HepG2 (cell line): Measurements from ENCODE around the gene TM4SF1. TPM values are rescaled to one million over a fixed set of nuclear protein-coding genes. Genes with fewer than 3 reads are reported as not detected.

ENCODE experiments used
- ASH2L ChIP-seq: fragments of 300-600, 200-600 bp; sonication (generic); IDR thresholded peaks from 2 replicates; pipeline ENCODE4 v1.7.0; 2017; ENCODE audit warnings: low read depth, mild to moderate bottlenecking, moderate library complexity, mixed read lengths, low read length; ENCODE audit not compliant: insufficient read length
- BRCA1 ChIP-seq: sonication (generic); formaldehyde crosslinking; IDR thresholded peaks from 2 replicates; pipeline ENCODE4 v1.4.0; 2020; ENCODE audit warnings: missing genetic modification reagents
- MZF1 ChIP-seq: sonication (generic); formaldehyde crosslinking; IDR thresholded peaks from 2 replicates; pipeline ENCODE4 v1.8.1; 2023; ENCODE audit warnings: mild to moderate bottlenecking, missing genetic modification reagents, borderline replicate concordance
- POLR2AphosphoS5 ChIP-seq: IDR thresholded peaks from 2 replicates; pipeline ENCODE4 v1.6.1; 2012; ENCODE audit warnings: low read depth, low read length
- TP53 ChIP-seq: sonication (generic); formaldehyde crosslinking; conservative IDR thresholded peaks from 2 replicates; pipeline ENCODE4 v1.4.0; 2020; ENCODE audit warnings: missing genetic modification reagents
- ZNF230 ChIP-seq: sonication (generic); formaldehyde crosslinking; IDR thresholded peaks from 2 replicates; pipeline ENCODE4 v1.4.0; 2020; ENCODE audit warnings: mild to moderate bottlenecking, missing genetic modification reagents
- ZNF281 ChIP-seq: sonication (generic); formaldehyde crosslinking; IDR thresholded peaks from 2 replicates; pipeline ENCODE4 v1.4.0; 2020; ENCODE audit warnings: missing genetic modification reagents, borderline replicate concordance
- polyA plus RNA-seq, 8 experiments: library from polyadenylated mRNA; depleted of rRNA in 3 of 8; stranded (reverse) in 7 of 8; unstranded in 1 of 8; fragments of >200 nt; fragmentation: Illumina TruSeq in 4 of 8; extraction: Trizol in 4 of 8; gene quantifications; 2 replicates each; pipeline versions ENCODE4 v1.2.1 to v1.2.3, GENCODE V29; 2011 to 2016; ENCODE audit warnings: low read depth in 4 of 8, missing spikeins in 1 of 8, mixed read lengths in 1 of 8; ENCODE audit not compliant: insufficient read depth in 1 of 8
- total RNA-seq, 5 experiments: library from RNA; depleted of rRNA; stranded (reverse); fragments of >200 nt; fragmentation: Illumina TruSeq; extraction: Trizol; gene quantifications; 2 replicates each; pipeline ENCODE4 v1.2.3, GENCODE V29; 2016; ENCODE audit warnings: low read depth in 1 of 5
- TF ChIP-seq, protein P1 (sequence below): sonication (generic); formaldehyde crosslinking; IDR thresholded peaks from 2 replicates; pipeline ENCODE4 v1.8.1; 2023; ENCODE audit warnings: mild to moderate bottlenecking, missing genetic modification reagents, borderline replicate concordance
- TF ChIP-seq, protein P2 (sequence below): sonication (generic); formaldehyde crosslinking; IDR thresholded peaks from 2 replicates; pipeline ENCODE4 v1.5.0; 2020; ENCODE audit warnings: missing genetic modification reagents
- TF ChIP-seq, protein P3 (sequence below): IDR thresholded peaks from 2 replicates; pipeline ENCODE4 v1.6.1; 2016; ENCODE audit warnings: low read depth, borderline replicate concordance

TM4SF1 gene
- total and polyA plus RNA-seq, 2 of the 13 experiments (the other 11 are each of a cell fraction or from before 2014, with no cell fraction given), result 431 to 1,359 TPM

DNA sequence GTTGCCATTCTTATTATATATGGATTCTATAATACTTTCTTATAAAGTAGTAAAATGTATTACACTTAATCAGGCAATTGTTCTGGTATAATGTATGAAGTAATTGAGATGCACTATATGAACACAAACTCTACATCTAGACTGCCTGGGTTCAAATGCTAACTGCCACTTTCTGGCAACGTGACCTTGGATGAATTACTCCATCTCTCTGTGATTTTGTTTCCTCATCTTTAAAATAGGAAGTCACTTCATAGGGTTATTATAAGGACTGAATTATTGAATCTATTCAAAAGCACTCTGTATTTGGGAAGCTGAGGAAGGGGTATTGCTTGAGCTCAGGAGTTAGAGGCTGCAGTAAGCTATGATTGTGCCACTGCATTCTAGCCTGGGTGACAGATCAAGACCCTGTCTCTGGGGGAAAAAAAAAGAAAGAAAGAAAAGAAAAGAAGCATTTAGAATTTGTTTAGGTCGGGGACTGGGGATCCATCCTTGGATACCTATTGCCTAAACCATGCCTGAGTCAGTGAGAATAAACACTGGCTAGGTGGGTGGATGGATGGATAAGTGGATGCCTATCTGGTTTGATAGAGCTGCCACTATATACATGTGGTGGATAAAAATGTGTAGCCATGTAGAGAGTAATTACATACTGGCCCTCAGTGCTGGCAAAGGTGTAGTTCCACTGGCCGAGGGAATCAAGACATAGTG, 2.5 kb downstream of the TM4SF1 start (continued):
- TF ChIP-seq BRCA1 (CRISPR knock-in tag) (no peak), ASH2L (peak; percentile 36), TP53 (CRISPR knock-in tag) (no peak), POLR2AphosphoS5 (no peak), MZF1 (CRISPR knock-in tag) (no peak), ZNF281 (no peak), ZNF230 (CRISPR knock-in tag) (no peak)
- TF ChIP-seq, protein P1, sequence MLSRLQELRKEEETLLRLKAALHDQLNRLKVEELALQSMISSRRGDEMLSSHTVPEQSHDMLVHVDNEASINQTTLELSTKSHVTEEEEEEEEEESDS (CRISPR knock-in tag), result 0 out of 2 replicates have a peak, but pooled peaks have one; percentile 63
- TF ChIP-seq, protein P2, sequence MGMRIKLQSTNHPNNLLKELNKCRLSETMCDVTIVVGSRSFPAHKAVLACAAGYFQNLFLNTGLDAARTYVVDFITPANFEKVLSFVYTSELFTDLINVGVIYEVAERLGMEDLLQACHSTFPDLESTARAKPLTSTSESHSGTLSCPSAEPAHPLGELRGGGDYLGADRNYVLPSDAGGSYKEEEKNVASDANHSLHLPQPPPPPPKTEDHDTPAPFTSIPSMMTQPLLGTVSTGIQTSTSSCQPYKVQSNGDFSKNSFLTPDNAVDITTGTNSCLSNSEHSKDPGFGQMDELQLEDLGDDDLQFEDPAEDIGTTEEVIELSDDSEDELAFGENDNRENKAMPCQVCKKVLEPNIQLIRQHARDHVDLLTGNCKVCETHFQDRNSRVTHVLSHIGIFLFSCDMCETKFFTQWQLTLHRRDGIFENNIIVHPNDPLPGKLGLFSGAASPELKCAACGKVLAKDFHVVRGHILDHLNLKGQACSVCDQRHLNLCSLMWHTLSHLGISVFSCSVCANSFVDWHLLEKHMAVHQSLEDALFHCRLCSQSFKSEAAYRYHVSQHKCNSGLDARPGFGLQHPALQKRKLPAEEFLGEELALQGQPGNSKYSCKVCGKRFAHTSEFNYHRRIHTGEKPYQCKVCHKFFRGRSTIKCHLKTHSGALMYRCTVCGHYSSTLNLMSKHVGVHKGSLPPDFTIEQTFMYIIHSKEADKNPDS (CRISPR knock-in tag), result no peak
- TF ChIP-seq, protein P3, sequence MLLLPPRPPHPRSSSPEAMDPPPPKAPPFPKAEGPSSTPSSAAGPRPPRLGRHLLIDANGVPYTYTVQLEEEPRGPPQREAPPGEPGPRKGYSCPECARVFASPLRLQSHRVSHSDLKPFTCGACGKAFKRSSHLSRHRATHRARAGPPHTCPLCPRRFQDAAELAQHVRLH, result 0 out of 2 replicates have a peak, but pooled peaks have one; percentile 29
